GM12878 (cell line): ENCODE measurements around the gene PAK5. TPM values are rescaled to one million over a fixed set of nuclear protein-coding genes. Genes with fewer than 3 reads are reported as not detected.

ENCODE experiments used
- ATAC-seq: fragments of 200-7000 bp; cut with Tn5 transposase; 3 replicates; pipeline ENCODE4 v1.9.1; 2020; ENCODE audit warnings: mild to moderate bottlenecking, moderate library complexity
- BruUV-seq: library from RNA; stranded (reverse); fragments of 400-500 nt; replicated peaks from 2 replicates; lab custom pipeline; 2021; lab: Mats Ljungman, UMichigan
- CTCF ChIA-PET: fragments of 300-600 bp; sonication (Branson Sonifier 250); formaldehyde crosslinking; extraction: SDS; loops from one replicate; lab custom pipeline; 2021; ENCODE audit warnings: inconsistent platforms; lab: Yijun Ruan, JAX
- POLR2A ChIA-PET: fragments of 350-600 bp; formaldehyde crosslinking; extraction: SDS; loops from one replicate; lab custom pipeline; 2021; ENCODE audit warnings: inconsistent platforms; lab: Charles Lee
- RAD21 ChIA-PET: fragments of 300-600 bp; sonication (Branson Sonifier 250); formaldehyde crosslinking; loops from one replicate; lab custom pipeline; 2023; ENCODE audit warnings: antibody characterized with exemption; ENCODE audit not compliant: unreplicated experiment; lab: Charles Lee
- SMC1A ChIA-PET: fragments of 300-600 bp; sonication (Branson Sonifier 250); formaldehyde crosslinking; loops from one replicate; lab custom pipeline; 2023; ENCODE audit not compliant: unreplicated experiment, uncharacterized antibody; lab: Charles Lee
- DNase-seq: peaks from one replicate; pipeline ENCODE4 v3.0.0-alpha.2; 2011; ENCODE audit warnings: low read depth, low spot score
- FAIRE-seq: peaks from 3 replicates; lab custom pipeline; 2011; peaks lifted over from hg19 to GRCh38; lab: Jason Lieb, UNC
- H2AFZ ChIP-seq: 2 replicates; pipeline ENCODE4 v1.6.0; 2011; ENCODE audit warnings: low read depth, low read length, control low read depth; ENCODE audit not compliant: control insufficient read depth
- H3K27ac ChIP-seq: 2 replicates; pipeline ENCODE4 v1.5.1; 2011; ENCODE audit warnings: control low read depth; ENCODE audit not compliant: control insufficient read depth, insufficient read depth
- H3K27me3 ChIP-seq, 2 experiments: replicated peaks in 1 of 2; 2 replicates each; pipeline versions ENCODE4 v1.6.0 to v1.6.1; 2011; ENCODE audit warnings: low read length in 1 of 2; ENCODE audit not compliant: control insufficient read depth in 2 of 2, insufficient read depth in 2 of 2
- H3K36me3 ChIP-seq, 2 experiments: 2 replicates each; pipeline ENCODE4 v1.5.1; 2011; ENCODE audit warnings: low read length in 1 of 2; ENCODE audit not compliant: control insufficient read depth in 2 of 2, insufficient read depth in 2 of 2
- H3K4me1 ChIP-seq: 2 replicates; pipeline ENCODE4 v1.6.1; 2011; ENCODE audit warnings: mild to moderate bottlenecking, low read length, moderate library complexity, mixed read lengths; ENCODE audit not compliant: control insufficient read depth, insufficient read depth
- H3K4me2 ChIP-seq: 2 replicates; pipeline ENCODE4 v1.6.0; 2011; ENCODE audit warnings: control low read depth; ENCODE audit not compliant: control insufficient read depth, insufficient read depth
- H3K4me3 ChIP-seq: fragments of 200-600 bp; sonication (generic); 2 replicates; pipeline ENCODE4 v1.5.1; 2016
- H3K79me2 ChIP-seq: 2 replicates; pipeline ENCODE4 v1.6.0; 2011; ENCODE audit warnings: low read length; ENCODE audit not compliant: control insufficient read depth, insufficient read depth
- H3K9ac ChIP-seq: 2 replicates; pipeline ENCODE4 v1.8.0; 2011; ENCODE audit warnings: low read length, control low read depth, mixed read lengths; ENCODE audit not compliant: control insufficient read depth, insufficient read depth
- H3K9me3 ChIP-seq: replicated peaks from 3 replicates; pipeline ENCODE4 v1.5.1; 2011; ENCODE audit warnings: mild to moderate bottlenecking, low read length; ENCODE audit not compliant: control insufficient read depth, insufficient read depth
- H4K20me1 ChIP-seq: 2 replicates; pipeline ENCODE4 v1.6.0; 2011; ENCODE audit not compliant: control insufficient read depth, insufficient read depth
- GATAD2B ChIP-seq: fragments of 450-650 bp; conservative IDR thresholded peaks from 2 replicates; pipeline ENCODE4 v1.6.1; 2017; ENCODE audit warnings: low read depth, mild to moderate bottlenecking, moderate library complexity
- HDAC2 ChIP-seq: fragments of 200-600 bp; sonication (generic); IDR thresholded peaks from 2 replicates; pipeline ENCODE4 v1.6.1; 2017
- JUNB ChIP-seq: IDR thresholded peaks from 2 replicates; pipeline ENCODE4 v1.6.1; 2016; ENCODE audit warnings: antibody characterized with exemption, mild to moderate bottlenecking
- NFYA ChIP-seq: IDR thresholded peaks from 2 replicates; pipeline ENCODE4 v1.6.1; 2011; ENCODE audit warnings: low read depth, mild to moderate bottlenecking, low read length, improper control_type of control experiment, borderline replicate concordance
- SIX5 ChIP-seq: IDR thresholded peaks from 2 replicates; pipeline ENCODE4 v1.6.1; 2011; ENCODE audit warnings: mild to moderate bottlenecking, low read depth, low read length, moderate library complexity; ENCODE audit not compliant: severe bottlenecking
- TBL1XR1 ChIP-seq: IDR thresholded peaks from 2 replicates; pipeline ENCODE4 v1.6.1; 2012; ENCODE audit warnings: low read depth, low read length, improper control_type of control experiment
- WGBS: methylation state at CpG from one replicate; pipeline ENCODE4 v1.1.6; 2016; ENCODE audit warnings: low lambda C conversion rate; ENCODE audit not compliant: insufficient replicate concordance, insufficient coverage; ENCODE audit errors: missing lambda C conversion rate; 5-methylcytosine and 5-hydroxymethylcytosine counted together
- in situ Hi-C: fragments of 300-500 bp; cut with MboI; formaldehyde crosslinking; loops from 9 replicates; pipeline ENCODE4 v1.14.3; 2018; ENCODE audit warnings: mixed read lengths
- intact Hi-C: fragments of 100-400 bp; cut with micrococcal nuclease; formaldehyde crosslinking; loops from one replicate; pipeline ENCODE4 v1.14.2; 2022; ENCODE audit not compliant: unreplicated experiment
- polyA plus RNA-seq, 11 experiments: library from polyadenylated mRNA; depleted of rRNA in 4 of 11; unstranded in 6 of 11; stranded (reverse) in 5 of 11; fragments of >200 nt; fragmentation: Nextera tagmentation in 4 of 11; fragmentation: Illumina TruSeq in 1 of 11; extraction: Ambion mirVana in 4 of 11; extraction: Trizol in 1 of 11; gene quantifications; 1 replicate in 1 of 11; 2 replicates in 10 of 11; pipeline versions ENCODE4 v1.2.1 to v1.2.3, GENCODE V29; 2011 to 2016; ENCODE audit warnings: inconsistent platforms in 2 of 11, missing spikeins in 2 of 11, low read depth in 1 of 11
- total RNA-seq, 4 experiments: library from RNA; depleted of rRNA in 3 of 4; stranded (reverse); fragments of >200 nt in 3 of 4; fragmentation: Illumina TruSeq in 1 of 4; extraction: Trizol in 1 of 4; gene quantifications; 2 replicates each; pipeline versions ENCODE4 v1.2.1 to v1.2.3, GENCODE V29; 2013 to 2021
- TF ChIP-seq, protein P1 (sequence below): IDR thresholded peaks from 2 replicates; pipeline ENCODE4 v1.6.1; 2012; ENCODE audit warnings: low read length, inconsistent platforms
- TF ChIP-seq, protein P2 (sequence below): fragments of 450-650 bp; IDR thresholded peaks from 2 replicates; pipeline ENCODE4 v1.6.1; 2017; ENCODE audit warnings: antibody characterized with exemption, mild to moderate bottlenecking, moderate library complexity
- TF ChIP-seq, protein P3 (sequence below): IDR thresholded peaks from 2 replicates; pipeline ENCODE4 v1.6.1; 2012; ENCODE audit warnings: low read depth, low read length, improper control_type of control experiment
- TF ChIP-seq, protein P4 (sequence below): IDR thresholded peaks from 2 replicates; pipeline ENCODE4 v1.6.1; 2011; ENCODE audit warnings: low read depth, low read length, improper control_type of control experiment, borderline replicate concordance

PAK5 gene
- total and polyA plus RNA-seq, 10 of the 15 experiments (the other 5 are each of a cell fraction or from before 2014, with no cell fraction given): not detected

DNA sequence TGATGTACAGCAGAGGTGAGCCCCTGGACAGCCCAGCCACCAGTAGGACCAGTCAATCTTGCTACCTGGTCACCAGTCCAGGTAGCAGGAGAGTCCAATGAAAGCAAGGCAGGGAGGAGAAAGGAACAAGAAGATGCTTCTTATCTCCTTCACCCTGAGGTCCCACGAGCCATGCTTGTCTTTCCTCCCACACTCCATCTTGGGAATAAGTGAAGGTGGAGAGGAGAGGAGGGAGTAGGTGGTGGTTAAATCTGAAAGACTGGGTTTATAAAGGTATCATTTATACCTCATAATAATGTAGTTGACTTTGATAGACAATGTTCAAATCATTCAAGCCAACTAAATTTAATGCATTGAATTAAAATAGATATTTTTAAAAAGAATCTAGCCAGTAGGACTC lies 288.6 kb downstream of the PAK5 start:
- ATAC-seq: no peak
- TF ChIP-seq, protein P1, sequence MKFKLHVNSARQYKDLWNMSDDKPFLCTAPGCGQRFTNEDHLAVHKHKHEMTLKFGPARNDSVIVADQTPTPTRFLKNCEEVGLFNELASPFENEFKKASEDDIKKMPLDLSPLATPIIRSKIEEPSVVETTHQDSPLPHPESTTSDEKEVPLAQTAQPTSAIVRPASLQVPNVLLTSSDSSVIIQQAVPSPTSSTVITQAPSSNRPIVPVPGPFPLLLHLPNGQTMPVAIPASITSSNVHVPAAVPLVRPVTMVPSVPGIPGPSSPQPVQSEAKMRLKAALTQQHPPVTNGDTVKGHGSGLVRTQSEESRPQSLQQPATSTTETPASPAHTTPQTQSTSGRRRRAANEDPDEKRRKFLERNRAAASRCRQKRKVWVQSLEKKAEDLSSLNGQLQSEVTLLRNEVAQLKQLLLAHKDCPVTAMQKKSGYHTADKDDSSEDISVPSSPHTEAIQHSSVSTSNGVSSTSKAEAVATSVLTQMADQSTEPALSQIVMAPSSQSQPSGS: no peak
- TF ChIP-seq JUNB: no peak
- RAD21 ChIA-PET: no interaction called here
- Histone ChIP-seq H3K27ac (no peak overlapping the region), H3K4me1 (no peaks in the 10 kb centered on the region), H4K20me1 (no peaks in the 10 kb centered on the region), H3K4me3 (no peak overlapping the region), H3K9ac (no peak overlapping the region), H3K27me3 (no peaks in the 10 kb centered on the region), H2AFZ (no peak overlapping the region), H3K36me3 (no peaks in the 10 kb centered on the region), H3K9me3 (no peaks in the 10 kb centered on the region), H3K4me2 (no peak overlapping the region), H3K79me2 (no peaks in the 10 kb centered on the region)
- POLR2A ChIA-PET: no interaction called here
- no peak for FAIRE-seq
- SMC1A ChIA-PET: no interaction called here
- BruUV-seq: no TSS peak
- in situ Hi-C loops (no loop called here), intact Hi-C loops (no loop called here)
- 0% methylated on average over 1 of the region's 1 CpG for WGBS
- no peak for DNase-seq
- CTCF ChIA-PET: no interaction called here

DNA sequence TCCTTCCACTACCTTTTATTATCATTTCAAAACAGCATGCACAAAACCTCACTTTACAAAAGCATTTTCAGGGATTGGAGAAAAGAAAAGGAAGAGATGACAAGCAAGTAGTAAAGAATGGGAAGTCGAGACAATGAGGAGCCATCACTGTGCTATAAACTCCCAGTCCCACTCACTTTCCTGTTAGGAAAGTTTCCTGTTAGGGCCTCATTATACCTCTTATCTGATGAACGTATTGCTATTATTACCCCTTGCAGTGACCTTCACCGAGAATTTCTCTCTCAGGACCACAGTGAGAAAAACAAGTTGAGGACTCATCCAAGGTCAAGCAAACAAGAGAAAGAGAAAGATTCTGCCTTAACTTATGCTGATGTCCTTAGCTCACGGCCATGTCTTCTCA lies 295.7 kb downstream of the PAK5 start:
- no peak overlapping the region for H3K9ac ChIP-seq
- H3K4me1 ChIP-seq: no peaks in the 10 kb centered on the region
- H3K27me3 ChIP-seq: peaks cover 0 to 3% of the 10 kb centered on the region in 2 experiments; a peak in 2 of 4 replicates
- no peak for FAIRE-seq
- intact Hi-C loops: no loop called here
- no peaks in the 10 kb centered on the region for H4K20me1 ChIP-seq
- H3K36me3 ChIP-seq: no peaks in the 10 kb centered on the region
- no TSS peak for BruUV-seq
- ATAC-seq: no peak
- H3K27ac ChIP-seq: no peak overlapping the region
- 4% methylated on average over 4 of the region's 4 CpGs for WGBS
- H2AFZ ChIP-seq: no peak overlapping the region
- no peaks in the 10 kb centered on the region for H3K79me2 ChIP-seq
- no peaks in the 10 kb centered on the region for H3K9me3 ChIP-seq
- POLR2A ChIA-PET: no interaction called here
- CTCF ChIA-PET: no interaction called here
- RAD21 ChIA-PET: no interaction called here
- in situ Hi-C loops: no loop called here
- no peak overlapping the region for H3K4me3 ChIP-seq
- no peak overlapping the region for H3K4me2 ChIP-seq
- SMC1A ChIA-PET: no interaction called here
- DNase-seq: no peak
- TF ChIP-seq, protein P2, sequence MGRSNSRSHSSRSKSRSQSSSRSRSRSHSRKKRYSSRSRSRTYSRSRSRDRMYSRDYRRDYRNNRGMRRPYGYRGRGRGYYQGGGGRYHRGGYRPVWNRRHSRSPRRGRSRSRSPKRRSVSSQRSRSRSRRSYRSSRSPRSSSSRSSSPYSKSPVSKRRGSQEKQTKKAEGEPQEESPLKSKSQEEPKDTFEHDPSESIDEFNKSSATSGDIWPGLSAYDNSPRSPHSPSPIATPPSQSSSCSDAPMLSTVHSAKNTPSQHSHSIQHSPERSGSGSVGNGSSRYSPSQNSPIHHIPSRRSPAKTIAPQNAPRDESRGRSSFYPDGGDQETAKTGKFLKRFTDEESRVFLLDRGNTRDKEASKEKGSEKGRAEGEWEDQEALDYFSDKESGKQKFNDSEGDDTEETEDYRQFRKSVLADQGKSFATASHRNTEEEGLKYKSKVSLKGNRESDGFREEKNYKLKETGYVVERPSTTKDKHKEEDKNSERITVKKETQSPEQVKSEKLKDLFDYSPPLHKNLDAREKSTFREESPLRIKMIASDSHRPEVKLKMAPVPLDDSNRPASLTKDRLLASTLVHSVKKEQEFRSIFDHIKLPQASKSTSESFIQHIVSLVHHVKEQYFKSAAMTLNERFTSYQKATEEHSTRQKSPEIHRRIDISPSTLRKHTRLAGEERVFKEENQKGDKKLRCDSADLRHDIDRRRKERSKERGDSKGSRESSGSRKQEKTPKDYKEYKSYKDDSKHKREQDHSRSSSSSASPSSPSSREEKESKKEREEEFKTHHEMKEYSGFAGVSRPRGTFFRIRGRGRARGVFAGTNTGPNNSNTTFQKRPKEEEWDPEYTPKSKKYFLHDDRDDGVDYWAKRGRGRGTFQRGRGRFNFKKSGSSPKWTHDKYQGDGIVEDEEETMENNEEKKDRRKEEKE: no peak
- TF ChIP-seq HDAC2 (no peak), GATAD2B (no peak), NFYA (no peak), SIX5 (no peak), TBL1XR1 (no peak)
- TF ChIP-seq, protein P3, sequence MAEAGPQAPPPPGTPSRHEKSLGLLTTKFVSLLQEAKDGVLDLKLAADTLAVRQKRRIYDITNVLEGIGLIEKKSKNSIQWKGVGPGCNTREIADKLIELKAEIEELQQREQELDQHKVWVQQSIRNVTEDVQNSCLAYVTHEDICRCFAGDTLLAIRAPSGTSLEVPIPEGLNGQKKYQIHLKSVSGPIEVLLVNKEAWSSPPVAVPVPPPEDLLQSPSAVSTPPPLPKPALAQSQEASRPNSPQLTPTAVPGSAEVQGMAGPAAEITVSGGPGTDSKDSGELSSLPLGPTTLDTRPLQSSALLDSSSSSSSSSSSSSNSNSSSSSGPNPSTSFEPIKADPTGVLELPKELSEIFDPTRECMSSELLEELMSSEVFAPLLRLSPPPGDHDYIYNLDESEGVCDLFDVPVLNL: no peak
- TF ChIP-seq, protein P4, sequence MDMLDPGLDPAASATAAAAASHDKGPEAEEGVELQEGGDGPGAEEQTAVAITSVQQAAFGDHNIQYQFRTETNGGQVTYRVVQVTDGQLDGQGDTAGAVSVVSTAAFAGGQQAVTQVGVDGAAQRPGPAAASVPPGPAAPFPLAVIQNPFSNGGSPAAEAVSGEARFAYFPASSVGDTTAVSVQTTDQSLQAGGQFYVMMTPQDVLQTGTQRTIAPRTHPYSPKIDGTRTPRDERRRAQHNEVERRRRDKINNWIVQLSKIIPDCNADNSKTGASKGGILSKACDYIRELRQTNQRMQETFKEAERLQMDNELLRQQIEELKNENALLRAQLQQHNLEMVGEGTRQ: no peak
